ENCODE data around the gene ARIH1.
"Not testable (repeated sequence)": the region's sequence is repeated elsewhere in the genome, so short reads cannot be mapped to it uniquely, and the experiment has no call there.

DNA sequence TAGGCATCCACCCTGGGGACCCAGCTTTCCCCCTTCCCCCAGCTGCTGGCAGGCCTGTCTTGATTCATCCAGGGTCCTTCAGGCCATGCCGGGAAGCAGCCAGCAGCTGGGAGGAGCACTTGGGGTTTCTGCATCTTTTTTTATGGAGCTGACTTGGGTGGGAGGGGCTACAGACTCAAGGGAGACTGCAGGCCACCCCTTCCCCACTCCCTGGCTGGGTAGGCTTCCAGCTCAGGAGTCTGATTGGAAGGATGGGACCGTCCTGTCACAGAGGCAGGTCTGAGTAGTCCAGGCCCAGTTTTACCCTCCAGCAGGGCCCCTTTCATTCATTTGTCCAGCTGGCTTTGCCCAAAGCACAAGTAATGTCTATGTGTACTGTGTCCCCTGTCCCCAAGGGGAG, 168.1 kb downstream of the ARIH1 start:
- TF ChIP-seq EZH2 (IDR thresholded peaks at IDR 0.05; ENCODE audit: low read length, unreplicated experiment), result not testable (repeated sequence)
- TF ChIP-seq, protein P1, sequence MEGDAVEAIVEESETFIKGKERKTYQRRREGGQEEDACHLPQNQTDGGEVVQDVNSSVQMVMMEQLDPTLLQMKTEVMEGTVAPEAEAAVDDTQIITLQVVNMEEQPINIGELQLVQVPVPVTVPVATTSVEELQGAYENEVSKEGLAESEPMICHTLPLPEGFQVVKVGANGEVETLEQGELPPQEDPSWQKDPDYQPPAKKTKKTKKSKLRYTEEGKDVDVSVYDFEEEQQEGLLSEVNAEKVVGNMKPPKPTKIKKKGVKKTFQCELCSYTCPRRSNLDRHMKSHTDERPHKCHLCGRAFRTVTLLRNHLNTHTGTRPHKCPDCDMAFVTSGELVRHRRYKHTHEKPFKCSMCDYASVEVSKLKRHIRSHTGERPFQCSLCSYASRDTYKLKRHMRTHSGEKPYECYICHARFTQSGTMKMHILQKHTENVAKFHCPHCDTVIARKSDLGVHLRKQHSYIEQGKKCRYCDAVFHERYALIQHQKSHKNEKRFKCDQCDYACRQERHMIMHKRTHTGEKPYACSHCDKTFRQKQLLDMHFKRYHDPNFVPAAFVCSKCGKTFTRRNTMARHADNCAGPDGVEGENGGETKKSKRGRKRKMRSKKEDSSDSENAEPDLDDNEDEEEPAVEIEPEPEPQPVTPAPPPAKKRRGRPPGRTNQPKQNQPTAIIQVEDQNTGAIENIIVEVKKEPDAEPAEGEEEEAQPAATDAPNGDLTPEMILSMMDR (conservative IDR thresholded peaks at IDR 0.05; ENCODE audit: low read depth, low read length), result not testable (repeated sequence)
